ENCODE measurements around the gene LCLAT1.

LCLAT1 gene

GRCh38 chr2:30670453-30670852, 223.4 kb downstream of the LCLAT1 start:
- TF ChIP-seq REST (IDR thresholded peaks at IDR 0.05; ENCODE audit: insufficient read depth in 1 of 2, low read depth in 2 of 2, low read length in 2 of 2) (no peak), TAF1 (IDR thresholded peaks at IDR 0.05; ENCODE audit: borderline replicate concordance, insufficient read depth, low read length) (no peak), POLR2AphosphoS5 (IDR thresholded peaks at IDR 0.05; ENCODE audit: low read depth, low read length) (no peak), SIN3A (IDR thresholded peaks at IDR 0.05; ENCODE audit: borderline replicate concordance, insufficient read depth, low read length) (no peak), FOXP2 (optimal IDR thresholded peaks at IDR 0.05; ENCODE audit: borderline replicate concordance, extremely low read depth, extremely low read length, insufficient read depth) (no peak)

GRCh38 chr2:30673127-30673526, 226.1 kb downstream of the LCLAT1 start:
- TF ChIP-seq SIN3A (IDR thresholded peaks at IDR 0.05; ENCODE audit: borderline replicate concordance, insufficient read depth, low read length): no peak
- TF ChIP-seq POLR2AphosphoS5 (IDR thresholded peaks at IDR 0.05; ENCODE audit: low read depth, low read length): no peak
- no peak for TF ChIP-seq REST (IDR thresholded peaks at IDR 0.05; ENCODE audit: insufficient read depth in 1 of 2, low read depth in 2 of 2, low read length in 2 of 2)
- TF ChIP-seq FOXP2 (optimal IDR thresholded peaks at IDR 0.05; ENCODE audit: borderline replicate concordance, extremely low read depth, extremely low read length, insufficient read depth): no peak
- no peak for TF ChIP-seq TAF1 (IDR thresholded peaks at IDR 0.05; ENCODE audit: borderline replicate concordance, insufficient read depth, low read length)

- no peak for TF ChIP-seq POLR2AphosphoS5 (IDR thresholded peaks at IDR 0.05; ENCODE audit: low read depth, low read length)
- no peak for TF ChIP-seq SIN3A (IDR thresholded peaks at IDR 0.05; ENCODE audit: borderline replicate concordance, insufficient read depth, low read length)
- no peak for TF ChIP-seq FOXP2 (optimal IDR thresholded peaks at IDR 0.05; ENCODE audit: borderline replicate concordance, extremely low read depth, extremely low read length, insufficient read depth)
- TF ChIP-seq REST (IDR thresholded peaks at IDR 0.05; ENCODE audit: insufficient read depth in 1 of 2, low read depth in 2 of 2, low read length in 2 of 2): no peak
- no peak for TF ChIP-seq TAF1 (IDR thresholded peaks at IDR 0.05; ENCODE audit: borderline replicate concordance, insufficient read depth, low read length)
These were observed 228.7 kb downstream of the LCLAT1 start for GRCh38 chr2:30675758-30676157.

- no peak for TF ChIP-seq SIN3A (IDR thresholded peaks at IDR 0.05; ENCODE audit: borderline replicate concordance, insufficient read depth, low read length)
- no peak for TF ChIP-seq REST (IDR thresholded peaks at IDR 0.05; ENCODE audit: insufficient read depth in 1 of 2, low read depth in 2 of 2, low read length in 2 of 2)
- no peak for TF ChIP-seq TAF1 (IDR thresholded peaks at IDR 0.05; ENCODE audit: borderline replicate concordance, insufficient read depth, low read length)
- TF ChIP-seq POLR2AphosphoS5 (IDR thresholded peaks at IDR 0.05; ENCODE audit: low read depth, low read length): no peak
- no peak for TF ChIP-seq FOXP2 (optimal IDR thresholded peaks at IDR 0.05; ENCODE audit: borderline replicate concordance, extremely low read depth, extremely low read length, insufficient read depth)
These were observed 230.2 kb downstream of the LCLAT1 start for GRCh38 chr2:30677231-30677630.

- no peak for TF ChIP-seq SIN3A (IDR thresholded peaks at IDR 0.05; ENCODE audit: borderline replicate concordance, insufficient read depth, low read length)
These were observed 230.9 kb downstream of the LCLAT1 start for GRCh38 chr2:30677861-30678385.
